ENCODE data around the gene SMIM1.
"Not testable (repeated sequence)": the region's sequence is repeated elsewhere in the genome, so short reads cannot be mapped to it uniquely, and the experiment has no call there.

Gene SMIM1

GRCh38 chr1:3796215-3797061 is 23.9 kb downstream of the SMIM1 start, which contains the start of gene LRRC47:
Gene LRRC47, minus strand, starts transcription at chr1:3796498. Its CDS starts 22 bp downstream, at chr1:3796476.
- DNase-seq (ENCODE audit: low read depth): peak; percentile 60

- no peak for DNase-seq (ENCODE audit: low read depth)
Observed at GRCh38 chr1:3799976-3800685, 27.6 kb downstream of the SMIM1 start.

- DNase-seq (ENCODE audit: low read depth): not testable (repeated sequence)
Observed at GRCh38 chr1:3800795-3801194, 28.2 kb downstream of the SMIM1 start.

- no peak for DNase-seq (ENCODE audit: low read depth)
Observed at GRCh38 chr1:3803905-3804626, 31.5 kb downstream of the SMIM1 start.

GRCh38 chr1:3804627-3804944 is 32.0 kb downstream of the SMIM1 start:
- DNase-seq (ENCODE audit: low read depth): not testable (repeated sequence)

GRCh38 chr1:3805038-3805437 is 32.5 kb downstream of the SMIM1 start:
- DNase-seq (ENCODE audit: low read depth): no peak

- DNase-seq (ENCODE audit: low read depth): no peak
Observed at GRCh38 chr1:3807769-3808168, 35.2 kb downstream of the SMIM1 start.

- no peak for DNase-seq (ENCODE audit: low read depth)
Observed at GRCh38 chr1:3809680-3810079, 37.1 kb downstream of the SMIM1 start.

- DNase-seq (ENCODE audit: low read depth): not testable (repeated sequence)
Observed at GRCh38 chr1:3810149-3810761, 37.7 kb downstream of the SMIM1 start.

- DNase-seq (ENCODE audit: low read depth): no peak
Observed at GRCh38 chr1:3811595-3811911, 39.0 kb downstream of the SMIM1 start.

- DNase-seq (ENCODE audit: low read depth): no peak
Observed at GRCh38 chr1:3814065-3814464, 41.5 kb downstream of the SMIM1 start.

- DNase-seq (ENCODE audit: low read depth): no peak
Observed at GRCh38 chr1:3814771-3815561, 42.4 kb downstream of the SMIM1 start.

GRCh38 chr1:3816331-3817137 is 44.0 kb downstream of the SMIM1 start:
- DNase-seq (ENCODE audit: low read depth): no peak

GRCh38 chr1:3817138-3817740 is 44.7 kb downstream of the SMIM1 start:
- no peak for DNase-seq (ENCODE audit: low read depth)

GRCh38 chr1:3817821-3818597 is 45.5 kb downstream of the SMIM1 start:
- no peak for DNase-seq (ENCODE audit: low read depth)

- DNase-seq (ENCODE audit: low read depth): no peak
Observed at GRCh38 chr1:3819771-3820200, 47.2 kb downstream of the SMIM1 start.

- no peak for DNase-seq (ENCODE audit: low read depth)
Observed at GRCh38 chr1:3820316-3820715, 47.8 kb downstream of the SMIM1 start.

- no peak for DNase-seq (ENCODE audit: low read depth)
Observed at GRCh38 chr1:3821004-3821403, 48.5 kb downstream of the SMIM1 start.

- DNase-seq (ENCODE audit: low read depth): no peak
Observed at GRCh38 chr1:3821447-3821846, 48.9 kb downstream of the SMIM1 start.

GRCh38 chr1:3821908-3822307 is 49.4 kb downstream of the SMIM1 start:
- DNase-seq (ENCODE audit: low read depth): no peak

Measured in non-pigmented ciliary epithelial cell (primary cell).